ENCODE results near the gene GYG2.
"Not testable (repeated sequence)": the region's sequence is repeated elsewhere in the genome, so short reads cannot be mapped to it uniquely, and the experiment has no call there.

GYG2 gene

GRCh38 chrX:2874222-2875135, 45.7 kb downstream of the GYG2 start:
- no peak for DNase-seq

GRCh38 chrX:2875136-2875481, 46.4 kb downstream of the GYG2 start:
- no peak for DNase-seq

GRCh38 chrX:2875798-2876399, 47.2 kb downstream of the GYG2 start:
- DNase-seq: no peak

- DNase-seq: no peak
Measured at GRCh38 chrX:2878563-2878962, 49.8 kb downstream of the GYG2 start.

GRCh38 chrX:2879670-2880069, 50.9 kb downstream of the GYG2 start:
- DNase-seq: no peak

GRCh38 chrX:2883770-2884169, 55.0 kb downstream of the GYG2 start:
- DNase-seq: no peak

- no peak for DNase-seq
Measured at GRCh38 chrX:2888309-2888708, 59.6 kb downstream of the GYG2 start.

GRCh38 chrX:2889045-2889605, 60.4 kb downstream of the GYG2 start:
- DNase-seq: no peak

GRCh38 chrX:2889706-2890490, 61.2 kb downstream of the GYG2 start:
- not testable (repeated sequence) for DNase-seq

- not testable (repeated sequence) for DNase-seq
Measured at GRCh38 chrX:2890536-2891460, 62.1 kb downstream of the GYG2 start.

- no peak for DNase-seq
Measured at GRCh38 chrX:2892816-2893215, 64.1 kb downstream of the GYG2 start.

- no peak for DNase-seq
Measured at GRCh38 chrX:2894885-2895292, 66.2 kb downstream of the GYG2 start.

- no peak for DNase-seq
Measured at GRCh38 chrX:2897311-2897689, 68.6 kb downstream of the GYG2 start.

GRCh38 chrX:2897690-2898623, 69.2 kb downstream of the GYG2 start:
- not testable (repeated sequence) for DNase-seq

GRCh38 chrX:2898846-2899512, 70.2 kb downstream of the GYG2 start:
- no peak for DNase-seq

- DNase-seq: no peak
Measured at GRCh38 chrX:2901367-2902036, 72.8 kb downstream of the GYG2 start.

- no peak for DNase-seq
Measured at GRCh38 chrX:2902841-2903240, 74.1 kb downstream of the GYG2 start.

GRCh38 chrX:2903366-2903765, 74.6 kb downstream of the GYG2 start:
- no peak for DNase-seq

GRCh38 chrX:2907295-2907694, 78.6 kb downstream of the GYG2 start:
- DNase-seq: no peak

GRCh38 chrX:2908125-2908685, 79.5 kb downstream of the GYG2 start:
- no peak for DNase-seq

Measured in activated CD8-positive, alpha-beta memory T cell treated with anti-CD3 and anti-CD28 coated beads, Interleukin-2, amount 50 U/mL, for 4 hours (primary cell).